Astrocyte (in vitro differentiated cells and primary cell): ENCODE data around the gene JAKMIP2. TPM values are rescaled to one million over a fixed set of nuclear protein-coding genes. Genes with fewer than 3 reads are reported as not detected.

Experiments
- DNase-seq: peaks from one replicate; pipeline ENCODE4 v3.0.0-alpha.2; 2010; ENCODE audit warnings: low read depth
- FAIRE-seq: peaks from 2 replicates; lab custom pipeline; 2011; peaks lifted over from hg19 to GRCh38; lab: Jason Lieb, UNC
- H2AFZ ChIP-seq: 2 replicates; pipeline ENCODE4 v1.6.0; 2012; ENCODE audit warnings: low read depth, low read length, inconsistent platforms
- H3K27ac ChIP-seq: 2 replicates; pipeline ENCODE4 v1.5.1; 2011; ENCODE audit warnings: low read depth, low read length, inconsistent platforms
- H3K27me3 ChIP-seq: 2 replicates; pipeline ENCODE4 v1.6.0; 2011; ENCODE audit warnings: low read length, inconsistent platforms; ENCODE audit not compliant: insufficient read depth
- H3K36me3 ChIP-seq: 2 replicates; pipeline ENCODE4 v1.5.1; 2011; ENCODE audit warnings: low read length, inconsistent platforms; ENCODE audit not compliant: insufficient read depth
- H3K4me1 ChIP-seq: 2 replicates; pipeline ENCODE4 v1.5.1; 2011; ENCODE audit warnings: low read length, inconsistent platforms; ENCODE audit not compliant: insufficient read depth
- H3K4me2 ChIP-seq: 2 replicates; pipeline ENCODE4 v1.6.0; 2012; ENCODE audit warnings: low read length, inconsistent platforms
- H3K4me3 ChIP-seq: 2 replicates; pipeline ENCODE4 v1.5.1; 2011; ENCODE audit warnings: low read depth, mild to moderate bottlenecking, low read length, inconsistent platforms; ENCODE audit not compliant: insufficient read depth
- H3K79me2 ChIP-seq: 2 replicates; pipeline ENCODE4 v1.6.0; 2012; ENCODE audit warnings: mild to moderate bottlenecking, low read length, inconsistent platforms; ENCODE audit not compliant: insufficient read depth
- H3K9ac ChIP-seq: 2 replicates; pipeline ENCODE4 v1.6.0; 2012; ENCODE audit warnings: mild to moderate bottlenecking, low read length, inconsistent platforms
- H3K9me3 ChIP-seq: 2 replicates; pipeline ENCODE4 v1.5.1; 2012; ENCODE audit warnings: low read depth, mild to moderate bottlenecking, low read length, inconsistent platforms; ENCODE audit not compliant: insufficient read depth
- H4K20me1 ChIP-seq: 2 replicates; pipeline ENCODE4 v1.6.0; 2012; ENCODE audit warnings: low read length, inconsistent platforms; ENCODE audit not compliant: insufficient read depth
- H3K27ac Mint-ChIP-seq: one replicate; pipeline ENCODE4 v1.8.0; 2021; ENCODE audit warnings: mild to moderate bottlenecking, mixed read lengths; ENCODE audit not compliant: unreplicated experiment
- H3K27me3 Mint-ChIP-seq: one replicate; pipeline ENCODE4 v1.8.0; 2021; ENCODE audit warnings: low read depth, mixed read lengths; ENCODE audit not compliant: unreplicated experiment
- H3K36me3 Mint-ChIP-seq: one replicate; pipeline ENCODE4 v1.8.0; 2021; ENCODE audit warnings: low read depth, mixed read lengths; ENCODE audit not compliant: unreplicated experiment
- H3K4me1 Mint-ChIP-seq: one replicate; pipeline ENCODE4 v1.8.0; 2021; ENCODE audit warnings: low read depth, mixed read lengths; ENCODE audit not compliant: unreplicated experiment
- H3K4me3 Mint-ChIP-seq: one replicate; pipeline ENCODE4 v1.8.0; 2021; ENCODE audit warnings: mild to moderate bottlenecking, moderate library complexity, mixed read lengths; ENCODE audit not compliant: unreplicated experiment
- H3K9me3 Mint-ChIP-seq: one replicate; pipeline ENCODE4 v1.8.0; 2021; ENCODE audit warnings: mild to moderate bottlenecking, mixed read lengths; ENCODE audit not compliant: unreplicated experiment
- EZH2 ChIP-seq: IDR thresholded peaks from 2 replicates; pipeline ENCODE4 v1.6.1; 2012; ENCODE audit warnings: mild to moderate bottlenecking, low read length, inconsistent platforms; ENCODE audit not compliant: insufficient read depth
- total RNA-seq: library from RNA; stranded (reverse); gene quantifications from 2 replicates; pipeline ENCODE4 v1.2.1, GENCODE V29; 2021
- TF ChIP-seq, protein P1 (sequence below): IDR thresholded peaks from 2 replicates; pipeline ENCODE4 v1.5.1; 2011; ENCODE audit warnings: low read depth, mild to moderate bottlenecking, inconsistent platforms, low read length, moderate library complexity; ENCODE audit not compliant: insufficient read depth

Gene JAKMIP2
- total RNA-seq, 1 donor from 2014 or later = 15.1 TPM

DNA sequence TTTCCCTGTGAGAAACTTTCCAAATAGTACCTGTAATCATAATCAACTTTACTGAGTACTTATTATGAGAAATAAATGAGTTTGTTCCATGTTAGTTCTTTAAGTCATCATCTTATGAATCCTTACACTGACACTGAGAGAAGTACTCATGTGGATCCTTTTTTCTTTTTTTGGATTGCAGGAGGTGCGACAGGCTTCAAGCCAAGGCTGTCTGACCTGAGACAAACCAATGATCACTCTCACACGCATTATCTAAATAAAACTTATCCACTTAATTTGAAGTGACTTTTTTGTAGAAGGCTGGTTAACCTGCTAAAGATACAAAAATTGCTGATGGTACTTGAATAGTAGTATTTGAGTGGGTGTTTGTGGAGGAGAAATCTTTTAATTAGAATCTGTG is 39.5 kb downstream of the JAKMIP2 start:
- H3K9me3 Mint-ChIP-seq = no peaks in the 10 kb centered on the region
- no peaks in the 10 kb centered on the region for H3K36me3 Mint-ChIP-seq
- no peak overlapping the region for H3K4me2 ChIP-seq
- no peaks in the 10 kb centered on the region for H3K36me3 ChIP-seq
- no peak overlapping the region for H3K9ac ChIP-seq
- peaks cover 21% of the 10 kb centered on the region for H3K4me1 Mint-ChIP-seq
- no peaks in the 10 kb centered on the region for H3K4me1 ChIP-seq
- no peak for DNase-seq
- no peaks in the 10 kb centered on the region for H4K20me1 ChIP-seq
- no peaks in the 10 kb centered on the region for H3K79me2 ChIP-seq
- H3K27ac Mint-ChIP-seq = no peak overlapping the region
- H3K27me3 ChIP-seq = no peaks in the 10 kb centered on the region
- H3K9me3 ChIP-seq = no peaks in the 10 kb centered on the region
- no peak overlapping the region for H3K4me3 Mint-ChIP-seq
- no peak overlapping the region for H2AFZ ChIP-seq
- H3K4me3 ChIP-seq = no peak overlapping the region
- no peaks in the 10 kb centered on the region for H3K27me3 Mint-ChIP-seq
- H3K27ac ChIP-seq = no peak overlapping the region
- FAIRE-seq = no peak
- TF ChIP-seq, protein P1, sequence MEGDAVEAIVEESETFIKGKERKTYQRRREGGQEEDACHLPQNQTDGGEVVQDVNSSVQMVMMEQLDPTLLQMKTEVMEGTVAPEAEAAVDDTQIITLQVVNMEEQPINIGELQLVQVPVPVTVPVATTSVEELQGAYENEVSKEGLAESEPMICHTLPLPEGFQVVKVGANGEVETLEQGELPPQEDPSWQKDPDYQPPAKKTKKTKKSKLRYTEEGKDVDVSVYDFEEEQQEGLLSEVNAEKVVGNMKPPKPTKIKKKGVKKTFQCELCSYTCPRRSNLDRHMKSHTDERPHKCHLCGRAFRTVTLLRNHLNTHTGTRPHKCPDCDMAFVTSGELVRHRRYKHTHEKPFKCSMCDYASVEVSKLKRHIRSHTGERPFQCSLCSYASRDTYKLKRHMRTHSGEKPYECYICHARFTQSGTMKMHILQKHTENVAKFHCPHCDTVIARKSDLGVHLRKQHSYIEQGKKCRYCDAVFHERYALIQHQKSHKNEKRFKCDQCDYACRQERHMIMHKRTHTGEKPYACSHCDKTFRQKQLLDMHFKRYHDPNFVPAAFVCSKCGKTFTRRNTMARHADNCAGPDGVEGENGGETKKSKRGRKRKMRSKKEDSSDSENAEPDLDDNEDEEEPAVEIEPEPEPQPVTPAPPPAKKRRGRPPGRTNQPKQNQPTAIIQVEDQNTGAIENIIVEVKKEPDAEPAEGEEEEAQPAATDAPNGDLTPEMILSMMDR = no peak
- TF ChIP-seq EZH2 = no peak

DNA sequence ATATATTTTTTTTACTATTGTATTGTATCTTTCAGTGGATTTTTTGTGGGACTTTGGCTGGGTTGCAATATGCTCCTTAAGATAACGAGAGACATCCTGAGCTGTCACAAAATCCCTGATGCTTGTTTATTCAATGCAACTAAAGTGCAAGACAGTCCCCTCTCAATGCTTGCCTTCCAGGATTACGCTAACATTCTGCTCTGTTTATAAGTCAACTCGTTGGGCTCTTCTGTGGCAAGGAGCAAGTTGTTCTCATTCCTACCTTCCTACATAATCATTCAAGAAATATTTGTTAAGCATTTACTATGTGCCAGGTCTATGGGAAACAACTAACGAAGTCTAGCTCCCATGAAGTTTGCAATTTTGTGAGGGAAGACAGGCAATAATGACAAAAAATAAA is 40.4 kb downstream of the JAKMIP2 start:
- no peak overlapping the region for H3K4me2 ChIP-seq
- no peak for TF ChIP-seq EZH2
- TF ChIP-seq, protein P1 = no peak
- H3K36me3 ChIP-seq = no peaks in the 10 kb centered on the region
- H2AFZ ChIP-seq = no peak overlapping the region
- DNase-seq (no peak), FAIRE-seq (no peak)
- peak overlapping the region; percentile 64 for H3K27ac Mint-ChIP-seq
- H4K20me1 ChIP-seq = no peaks in the 10 kb centered on the region
- no peak overlapping the region for H3K4me3 ChIP-seq
- no peak overlapping the region for H3K9ac ChIP-seq
- no peaks in the 10 kb centered on the region for H3K79me2 ChIP-seq
- H3K27me3 ChIP-seq = no peaks in the 10 kb centered on the region
- H3K36me3 Mint-ChIP-seq = no peaks in the 10 kb centered on the region
- H3K4me1 Mint-ChIP-seq = peaks cover 14% of the 10 kb centered on the region
- no peak overlapping the region for H3K4me3 Mint-ChIP-seq
- no peak overlapping the region for H3K27ac ChIP-seq
- H3K9me3 Mint-ChIP-seq = no peaks in the 10 kb centered on the region
- H3K9me3 ChIP-seq = no peaks in the 10 kb centered on the region
- H3K4me1 ChIP-seq = no peaks in the 10 kb centered on the region
- H3K27me3 Mint-ChIP-seq = no peaks in the 10 kb centered on the region

DNA sequence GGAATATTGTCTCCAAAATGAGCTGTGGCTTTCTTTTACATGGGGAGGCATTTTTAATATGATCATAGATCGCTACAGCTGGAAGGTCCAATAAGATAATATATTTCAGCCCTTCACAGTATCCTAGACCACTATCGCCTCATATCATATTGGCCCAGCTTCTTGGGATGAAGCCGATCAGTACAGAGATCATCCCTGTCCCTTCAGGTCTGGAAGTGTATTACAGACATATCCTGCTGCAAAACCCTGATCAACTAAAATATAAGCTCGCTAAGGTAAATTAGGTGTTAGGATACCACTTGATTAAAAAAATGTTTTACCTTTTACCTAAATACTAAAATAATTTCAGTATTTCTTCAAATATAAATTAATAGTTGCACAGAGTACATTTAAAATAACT is 41.7 kb downstream of the JAKMIP2 start:
- Mint-ChIP-seq H3K4me3 (no peak overlapping the region), H3K9me3 (no peaks in the 10 kb centered on the region), H3K27ac (no peak overlapping the region), H3K4me1 (peaks cover 11% of the 10 kb centered on the region), H3K36me3 (no peaks in the 10 kb centered on the region), H3K27me3 (no peaks in the 10 kb centered on the region)
- TF ChIP-seq, protein P1 = no peak
- TF ChIP-seq EZH2 = no peak
- no peak overlapping the region for H2AFZ ChIP-seq
- H3K4me1 ChIP-seq = no peaks in the 10 kb centered on the region
- no peaks in the 10 kb centered on the region for H3K36me3 ChIP-seq
- DNase-seq = no peak
- H3K27me3 ChIP-seq = no peaks in the 10 kb centered on the region
- H3K27ac ChIP-seq = no peak overlapping the region
- no peak overlapping the region for H3K4me2 ChIP-seq
- no peak overlapping the region for H3K4me3 ChIP-seq
- no peak overlapping the region for H3K9ac ChIP-seq
- no peak for FAIRE-seq
- H3K9me3 ChIP-seq = no peaks in the 10 kb centered on the region
- H3K79me2 ChIP-seq = no peaks in the 10 kb centered on the region
- no peaks in the 10 kb centered on the region for H4K20me1 ChIP-seq
